ENCODE data around the gene ARL4A. TPM values are rescaled to one million over a fixed set of nuclear protein-coding genes. Genes with fewer than 3 reads are reported as not detected.
A peak's percentile ranks its signal among the peaks of the same experiment; 100 is the strongest.
"Not testable (repeated sequence)": the region's sequence is repeated elsewhere in the genome, so short reads cannot be mapped to it uniquely, and the experiment has no call there.

Gene ARL4A
- total RNA-seq, 4 donors from 2014 or later = 98.1 to 116 (median 112) TPM

GRCh38 chr7:12655161-12655560, 32.3 kb upstream of the ARL4A start:
- no peak for DNase-seq (ENCODE audit: low spot score in 2 of 2)
- H3K27me3 ChIP-seq = no peaks in the 10 kb centered on the region
- TF ChIP-seq, protein P1, sequence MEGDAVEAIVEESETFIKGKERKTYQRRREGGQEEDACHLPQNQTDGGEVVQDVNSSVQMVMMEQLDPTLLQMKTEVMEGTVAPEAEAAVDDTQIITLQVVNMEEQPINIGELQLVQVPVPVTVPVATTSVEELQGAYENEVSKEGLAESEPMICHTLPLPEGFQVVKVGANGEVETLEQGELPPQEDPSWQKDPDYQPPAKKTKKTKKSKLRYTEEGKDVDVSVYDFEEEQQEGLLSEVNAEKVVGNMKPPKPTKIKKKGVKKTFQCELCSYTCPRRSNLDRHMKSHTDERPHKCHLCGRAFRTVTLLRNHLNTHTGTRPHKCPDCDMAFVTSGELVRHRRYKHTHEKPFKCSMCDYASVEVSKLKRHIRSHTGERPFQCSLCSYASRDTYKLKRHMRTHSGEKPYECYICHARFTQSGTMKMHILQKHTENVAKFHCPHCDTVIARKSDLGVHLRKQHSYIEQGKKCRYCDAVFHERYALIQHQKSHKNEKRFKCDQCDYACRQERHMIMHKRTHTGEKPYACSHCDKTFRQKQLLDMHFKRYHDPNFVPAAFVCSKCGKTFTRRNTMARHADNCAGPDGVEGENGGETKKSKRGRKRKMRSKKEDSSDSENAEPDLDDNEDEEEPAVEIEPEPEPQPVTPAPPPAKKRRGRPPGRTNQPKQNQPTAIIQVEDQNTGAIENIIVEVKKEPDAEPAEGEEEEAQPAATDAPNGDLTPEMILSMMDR (IDR thresholded peaks at IDR 0.05) = no peak
- TF ChIP-seq POLR2A (IDR thresholded peaks at IDR 0.05) (no peak), EP300 (IDR thresholded peaks at IDR 0.05) (no peak)
- no peaks in the 10 kb centered on the region for H3K36me3 ChIP-seq
- WGBS = 95% methylated on average over 2 of the region's 2 CpGs
- H3K4me3 ChIP-seq = no peak overlapping the region
- no peak overlapping the region for H3K27ac ChIP-seq
- no peaks in the 10 kb centered on the region for H3K9me3 ChIP-seq
- no peaks in the 10 kb centered on the region for H3K4me1 ChIP-seq

DNA sequence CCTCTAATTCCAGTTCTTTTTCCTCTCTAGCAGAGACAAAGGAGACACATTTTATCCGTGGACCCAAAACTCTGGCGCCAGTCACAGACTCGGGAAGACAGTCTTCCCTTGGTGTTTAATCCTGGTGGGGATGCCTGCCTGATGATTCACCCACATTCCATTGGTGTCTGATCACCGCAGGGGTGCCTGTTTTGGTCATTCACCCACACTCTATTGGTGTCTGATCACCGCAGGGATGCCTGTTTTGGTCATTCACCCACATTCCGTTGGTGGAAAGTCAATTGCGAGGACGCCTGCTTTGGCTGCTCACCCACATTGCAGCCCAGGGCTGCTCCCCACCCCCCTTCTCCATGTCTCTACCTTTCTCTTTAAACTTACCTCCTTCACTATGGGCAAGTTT, 27.0 kb upstream of the ARL4A start:
- not testable (repeated sequence) for H3K27ac ChIP-seq; DNase-seq (ENCODE audit: low spot score in 2 of 2); H3K4me1 ChIP-seq; H3K36me3 ChIP-seq; H3K4me3 ChIP-seq; H3K27me3 ChIP-seq; H3K9me3 ChIP-seq
- 84% methylated on average over 8 of the region's 8 CpGs for WGBS

DNA sequence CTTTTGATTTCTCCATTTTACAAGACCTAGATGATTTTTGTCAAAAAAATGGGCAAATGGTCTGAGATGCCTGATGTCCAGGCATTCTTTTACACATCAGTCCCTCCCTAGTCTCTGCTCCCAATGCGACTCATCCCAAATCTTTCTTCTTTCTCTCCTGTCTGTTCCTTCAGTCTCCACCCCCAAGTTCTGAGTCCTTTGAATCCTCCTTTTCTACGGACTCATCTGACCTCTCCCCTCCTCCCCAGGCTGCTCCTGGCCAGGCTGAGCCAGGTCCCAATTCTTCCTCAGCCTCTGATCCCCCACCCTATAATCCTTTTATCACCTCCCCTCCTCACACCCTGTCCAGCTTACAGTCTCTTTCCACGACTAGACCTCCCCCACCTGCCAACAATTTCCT, 26.4 kb upstream of the ARL4A start:
- H3K27ac ChIP-seq; DNase-seq (ENCODE audit: low spot score in 2 of 2); H3K4me3 ChIP-seq; H3K36me3 ChIP-seq; H3K4me1 ChIP-seq; H3K27me3 ChIP-seq; H3K9me3 ChIP-seq: not testable (repeated sequence)
- 83% methylated on average over 3 of the region's 3 CpGs for WGBS

DNA sequence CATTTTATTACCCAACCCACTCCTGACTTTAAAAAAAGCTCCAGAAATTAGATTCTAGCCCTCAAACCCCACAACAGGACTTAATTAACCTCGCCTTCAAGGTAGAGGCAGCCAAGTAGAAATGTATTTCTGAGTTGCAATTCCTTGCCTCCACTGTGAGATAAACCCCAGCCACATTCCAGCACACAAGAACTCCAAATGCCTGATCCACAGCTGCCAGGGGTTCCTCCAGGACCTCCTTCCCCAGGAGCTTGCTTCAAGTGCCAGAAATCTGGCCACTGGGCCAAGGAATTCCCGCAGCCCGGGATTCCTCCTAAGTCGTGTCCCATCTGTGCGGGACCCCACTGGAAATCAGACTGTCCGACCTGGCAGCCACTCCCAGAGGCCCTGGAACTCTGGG, 25.9 kb upstream of the ARL4A start:
- 92% methylated on average over 5 of the region's 6 CpGs for WGBS
- Histone ChIP-seq H3K27ac (no peak overlapping the region), H3K36me3 (no peaks in the 10 kb centered on the region), H3K27me3 (no peaks in the 10 kb centered on the region), H3K9me3 (no peaks in the 10 kb centered on the region), H3K4me1 (no peaks in the 10 kb centered on the region), H3K4me3 (no peak overlapping the region)
- DNase-seq (ENCODE audit: low spot score in 2 of 2) = no peak
- TF ChIP-seq, protein P1 (IDR thresholded peaks at IDR 0.05) = no peak
- TF ChIP-seq POLR2A (IDR thresholded peaks at IDR 0.05) = no peak
- TF ChIP-seq EP300 (IDR thresholded peaks at IDR 0.05) = no peak
- TF ChIP-seq POLR2AphosphoS5 (IDR thresholded peaks at IDR 0.05) = no peak

DNA sequence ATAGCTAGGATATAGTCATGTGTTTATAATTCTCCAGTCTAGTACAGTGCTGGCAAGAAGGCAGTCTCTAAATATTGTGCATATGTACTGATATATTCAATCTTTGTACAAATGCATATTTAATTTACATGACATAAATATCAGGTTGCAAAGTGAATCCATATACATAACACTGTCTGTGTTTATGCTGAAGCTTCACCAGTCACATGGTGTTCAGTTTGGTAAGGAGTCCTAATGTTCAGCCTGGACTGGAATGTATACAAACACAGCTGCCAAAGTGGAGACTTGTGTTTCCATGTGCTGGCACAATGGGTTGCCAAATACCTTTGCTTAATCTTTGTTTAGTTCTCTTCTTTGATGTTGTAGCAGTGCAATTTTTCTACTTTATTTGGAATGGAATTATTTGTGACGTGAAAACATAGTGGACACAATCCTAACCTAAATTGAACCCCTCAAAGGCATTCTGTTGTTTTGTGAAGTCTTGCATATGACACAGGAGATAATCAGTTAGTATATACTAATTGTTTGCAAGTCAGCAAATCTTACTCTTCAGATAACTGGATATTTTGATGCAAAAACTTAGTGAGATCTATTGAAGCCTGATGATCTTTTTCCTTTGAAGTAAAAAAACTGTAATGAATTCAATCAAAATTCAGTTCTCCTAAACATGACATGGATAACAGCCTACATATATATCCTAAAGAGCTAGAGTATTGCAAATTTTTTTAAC, 17.3 kb upstream of the ARL4A start:
- no peak for DNase-seq (ENCODE audit: low spot score in 2 of 2)
- TF ChIP-seq EP300 (IDR thresholded peaks at IDR 0.05) (peak; percentile 85), POLR2AphosphoS5 (IDR thresholded peaks at IDR 0.05) (no peak)
- TF ChIP-seq, protein P1 (IDR thresholded peaks at IDR 0.05) = no peak
- no peaks in the 10 kb centered on the region for H3K36me3 ChIP-seq
- no peak overlapping the region for H3K27ac ChIP-seq
- no peaks in the 10 kb centered on the region for H3K9me3 ChIP-seq
- peaks cover 7% of the 10 kb centered on the region for H3K4me1 ChIP-seq
- no peaks in the 10 kb centered on the region for H3K27me3 ChIP-seq
- H3K4me3 ChIP-seq = no peak overlapping the region
- WGBS = 32% methylated on average over 1 of the region's 1 CpG

DNA sequence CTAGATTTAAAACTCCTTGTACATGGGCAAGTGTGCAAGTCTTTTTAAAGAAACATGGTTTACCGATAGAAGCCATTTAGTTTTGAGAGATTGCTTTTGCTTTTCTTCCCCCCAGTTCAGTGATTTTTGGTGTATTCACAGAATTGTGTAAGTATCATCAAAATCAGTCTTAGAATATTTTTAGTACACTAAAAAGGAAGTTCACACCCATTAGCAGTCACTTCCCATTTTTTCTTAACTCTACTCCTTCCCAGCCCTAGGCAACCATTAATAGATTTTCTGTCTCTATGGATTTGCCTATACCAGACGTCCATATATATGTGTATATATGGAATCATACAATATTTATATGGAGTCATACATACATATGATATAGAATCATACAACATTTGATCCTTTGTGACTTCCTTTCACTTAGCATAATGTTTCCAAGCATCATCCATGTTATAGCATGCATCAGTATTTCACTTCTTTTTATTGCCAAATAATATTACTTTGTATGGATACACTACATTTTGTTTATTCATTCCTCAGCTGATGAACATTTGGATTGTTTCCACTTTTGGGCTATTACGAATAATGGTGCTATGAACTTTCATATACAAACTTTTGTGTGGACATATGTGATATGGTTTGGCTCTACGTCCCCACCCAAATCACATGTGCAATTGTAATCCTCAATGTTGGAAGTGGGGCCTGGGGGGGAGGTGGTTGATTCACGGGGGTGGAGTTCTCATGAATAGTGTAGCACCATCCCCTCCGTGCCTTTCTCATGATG, 16.5 kb upstream of the ARL4A start:
- Histone ChIP-seq H3K27me3 (no peaks in the 10 kb centered on the region), H3K9me3 (no peaks in the 10 kb centered on the region), H3K36me3 (no peaks in the 10 kb centered on the region), H3K4me1 (peaks cover 7% of the 10 kb centered on the region), H3K27ac (no peak overlapping the region), H3K4me3 (no peak overlapping the region)
- 62% methylated on average over 6 of the region's 6 CpGs for WGBS
- no peak for TF ChIP-seq POLR2AphosphoS5 (IDR thresholded peaks at IDR 0.05)
- no peak for TF ChIP-seq POLR2A (IDR thresholded peaks at IDR 0.05)
- TF ChIP-seq, protein P1 (IDR thresholded peaks at IDR 0.05) = no peak
- no peak for TF ChIP-seq EP300 (IDR thresholded peaks at IDR 0.05)
- DNase-seq (ENCODE audit: low spot score in 2 of 2) = no peak

- H3K4me3 ChIP-seq; H3K27ac ChIP-seq; H3K27me3 ChIP-seq; H3K9me3 ChIP-seq; H3K4me1 ChIP-seq; H3K36me3 ChIP-seq; DNase-seq (ENCODE audit: low spot score in 2 of 2): not testable (repeated sequence)
- WGBS = 56% methylated on average over 7 of the region's 7 CpGs
These were observed 14.0 kb upstream of the ARL4A start for GRCh38 chr7:12673436-12673835.
